Activated CD4-positive, alpha-beta memory T cell treated with anti-CD3 and anti-CD28 coated beads for 36 hours (primary cell): Measurements from ENCODE around the gene COL8A2. TPM values are rescaled to one million over a fixed set of nuclear protein-coding genes. Genes with fewer than 3 reads are reported as not detected.

Experiments used
- CTCF ChIA-PET: fragments of 350-600 bp; sonication (Branson Sonifier 250); formaldehyde crosslinking; loops from one replicate; lab custom pipeline; 2021; ENCODE audit warnings: antibody characterized with exemption, inconsistent platforms; lab: Charles Lee
- POLR2A ChIA-PET: fragments of 350-600 bp; sonication (Branson Sonifier 250); formaldehyde crosslinking; loops from one replicate; lab custom pipeline; 2021; ENCODE audit warnings: antibody characterized with exemption; lab: Charles Lee
- DNase-seq: peaks from one replicate; pipeline ENCODE4 v3.0.0-alpha.2; 2020
- H3K27ac Mint-ChIP-seq: one replicate; pipeline ENCODE4 v1.8.0; 2021; ENCODE audit warnings: mixed read lengths
- H3K27me3 Mint-ChIP-seq: one replicate; pipeline ENCODE4 v1.8.0; 2021; ENCODE audit warnings: mixed read lengths
- H3K36me3 Mint-ChIP-seq: one replicate; pipeline ENCODE4 v1.8.0; 2021; ENCODE audit warnings: mixed read lengths
- H3K4me1 Mint-ChIP-seq: one replicate; pipeline ENCODE4 v1.8.0; 2021; ENCODE audit warnings: low read depth, mixed read lengths
- H3K4me3 Mint-ChIP-seq: one replicate; pipeline ENCODE4 v1.8.0; 2021; ENCODE audit warnings: mild to moderate bottlenecking, mixed read lengths
- H3K9me3 Mint-ChIP-seq: one replicate; pipeline ENCODE4 v1.8.0; 2021; ENCODE audit warnings: mixed read lengths
- intact Hi-C: fragments of 100-400 bp; cut with micrococcal nuclease; formaldehyde crosslinking; loops from one replicate; pipeline ENCODE4 v1.15.1; 2023
- total RNA-seq, 2 experiments: library from RNA; stranded (reverse); gene quantifications; one replicate each; pipeline ENCODE4 v1.2.3, GENCODE V29; 2021

Gene COL8A2
- total RNA-seq, 2 experiments from 2014 or later, result not detected

- peaks cover 70% of the 10 kb centered on the region for H3K4me1 Mint-ChIP-seq
- peak overlapping the region; percentile 92 for H3K27ac Mint-ChIP-seq
- H3K4me3 Mint-ChIP-seq, result peak overlapping the region; percentile 100
- no peaks in the 10 kb centered on the region for H3K27me3 Mint-ChIP-seq
- peak; percentile 90 for DNase-seq
- H3K36me3 Mint-ChIP-seq, result peaks cover 6% of the 10 kb centered on the region
- intact Hi-C loops, result loop anchor here (10.0 kb wide), 1 partner anchor 1324 kb away; the partner anchor contains the start of gene ZC3H12A
- no peaks in the 10 kb centered on the region for H3K9me3 Mint-ChIP-seq
- ChIA-PET CTCF (interaction anchor here (0.6 to 4.0 kb wide), 36 partner anchors 12 to 269 kb away, joined by 3 to 151 read pairs (median 5); partner anchors contain the start of genes ADPRS, AGO1, LSM10 and SH3D21), POLR2A (interaction anchor here (0.7 to 4.0 kb wide), 8 partner anchors 10 to 381 kb away, joined by 3 to 69 read pairs (median 8); partner anchors contain the start of genes CLSPN, SH3D21 and THRAP3)
Measured at GRCh38 chr1:36150296-36151133, 25.5 kb upstream of the COL8A2 start.

- peak overlapping the region; percentile 92 for H3K27ac Mint-ChIP-seq
- peaks cover 67% of the 10 kb centered on the region for H3K4me1 Mint-ChIP-seq
- intact Hi-C loops, result loop anchor here (1.0 to 10.0 kb wide), 9 partner anchors 11 to 1325 kb away; partner anchors contain the start of genes THRAP3 and ZC3H12A
- ChIA-PET CTCF (interaction anchor here (0.6 to 4.0 kb wide), 35 partner anchors 12 to 269 kb away, joined by 3 to 151 read pairs (median 5); partner anchors contain the start of genes ADPRS, AGO1, LSM10 and SH3D21), POLR2A (interaction anchor here (0.7 to 4.0 kb wide), 11 partner anchors 11 to 380 kb away, joined by 3 to 69 read pairs (median 4); partner anchors contain the start of genes CLSPN, EVA1B, SH3D21 and THRAP3)
- H3K9me3 Mint-ChIP-seq, result no peaks in the 10 kb centered on the region
- DNase-seq, result no peak
- H3K36me3 Mint-ChIP-seq, result peaks cover 6% of the 10 kb centered on the region
- peak overlapping the region; percentile 100 for H3K4me3 Mint-ChIP-seq
- H3K27me3 Mint-ChIP-seq, result no peaks in the 10 kb centered on the region
Measured at GRCh38 chr1:36149973-36150295, 24.9 kb upstream of the COL8A2 start.

- intact Hi-C loops, result loop anchor here (1.0 to 5.0 kb wide), 8 partner anchors 12 to 271 kb away; partner anchors contain the start of gene THRAP3
- Mint-ChIP-seq H3K9me3 (no peaks in the 10 kb centered on the region), H3K4me1 (peaks cover 67% of the 10 kb centered on the region), H3K36me3 (peaks cover 6% of the 10 kb centered on the region), H3K4me3 (peak within 1 kb of the TSS; percentile 100), H3K27ac (peak within 1 kb of the TSS; percentile 92), H3K27me3 (no peaks in the 10 kb centered on the region)
- ChIA-PET CTCF (interaction anchor here (0.6 to 4.0 kb wide), 41 partner anchors 11 to 1330 kb away, joined by 3 to 151 read pairs (median 4); partner anchors contain the start of genes ADPRS, AGO1, LSM10 and OSCP1), POLR2A (interaction anchor here (0.7 to 4.0 kb wide), 12 partner anchors 12 to 380 kb away, joined by 3 to 69 read pairs (median 4); partner anchors contain the start of genes CLSPN, EVA1B, SH3D21 and THRAP3)
- peak; percentile 100 for DNase-seq
Measured at GRCh38 chr1:36149237-36149972, 24.4 kb upstream of the COL8A2 start, which contains the start of gene TRAPPC3. Gene TRAPPC3 (minus strand): TSS chr1:36149486. CDS start chr1:36149378, 108 bp downstream.

- H3K4me3 Mint-ChIP-seq, result peak overlapping the region; percentile 100
- DNase-seq, result no peak
- no peaks in the 10 kb centered on the region for H3K9me3 Mint-ChIP-seq
- intact Hi-C loops, result loop anchor here (1.0 to 5.0 kb wide), 8 partner anchors 12 to 272 kb away; partner anchors contain the start of gene THRAP3
- peaks cover 63% of the 10 kb centered on the region for H3K4me1 Mint-ChIP-seq
- ChIA-PET POLR2A (interaction anchor here (0.8 to 4.0 kb wide), 11 partner anchors 12 to 379 kb away, joined by 3 to 69 read pairs (median 4); partner anchors contain the start of genes CLSPN, EVA1B and THRAP3), CTCF (interaction anchor here (0.6 to 4.0 kb wide), 26 partner anchors 10 to 1330 kb away, joined by 3 to 151 read pairs (median 8); partner anchors contain the start of genes OSCP1, SH3D21 and THRAP3)
- peaks cover 6% of the 10 kb centered on the region for H3K36me3 Mint-ChIP-seq
- H3K27ac Mint-ChIP-seq, result peak overlapping the region; percentile 92
- no peaks in the 10 kb centered on the region for H3K27me3 Mint-ChIP-seq
Measured at GRCh38 chr1:36148821-36149236, 23.8 kb upstream of the COL8A2 start.

DNA sequence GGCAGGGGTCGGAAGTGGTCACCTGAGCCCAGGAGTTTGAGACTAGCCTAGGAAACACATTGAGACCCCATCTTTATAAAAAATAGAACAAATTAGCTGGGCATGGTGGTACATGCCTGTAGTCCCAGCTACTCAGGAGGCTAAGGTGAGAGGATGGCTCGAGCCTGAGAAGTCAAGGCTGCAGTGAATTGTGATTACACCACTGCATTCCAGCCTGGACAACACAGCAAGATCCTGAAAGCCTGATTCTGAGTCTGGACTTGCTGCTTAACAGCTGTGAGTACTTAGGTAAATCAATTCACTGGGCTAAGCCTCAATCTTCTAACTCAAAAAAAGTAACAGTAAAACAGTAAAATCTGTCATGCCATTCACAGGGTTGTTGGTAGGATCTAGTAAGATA is 19.4 kb upstream of the COL8A2 start:
- Mint-ChIP-seq H3K4me3 (no peak overlapping the region), H3K27ac (no peak overlapping the region), H3K36me3 (peaks cover 20% of the 10 kb centered on the region), H3K9me3 (no peaks in the 10 kb centered on the region), H3K27me3 (no peaks in the 10 kb centered on the region), H3K4me1 (peaks cover 64% of the 10 kb centered on the region)
- no peak for DNase-seq
- POLR2A ChIA-PET, result interaction anchor here (1.6 kb wide), 1 partner anchor 80 kb away, joined by 4 read pairs; the partner anchor contains the start of gene THRAP3
- intact Hi-C loops, result no loop called here
- CTCF ChIA-PET, result interaction anchor here (0.7 to 3.7 kb wide), 5 partner anchors 9 to 211 kb away, joined by 3 to 15 read pairs (median 4); no protein-coding TSS in a partner anchor

- Mint-ChIP-seq H3K9me3 (no peaks in the 10 kb centered on the region), H3K27ac (peak overlapping the region; percentile 40), H3K4me3 (no peak overlapping the region), H3K4me1 (peaks cover 60% of the 10 kb centered on the region), H3K36me3 (peaks cover 18% of the 10 kb centered on the region), H3K27me3 (no peaks in the 10 kb centered on the region)
- intact Hi-C loops, result no loop called here
- no peak for DNase-seq
- ChIA-PET CTCF (interaction anchor here (1.7 to 3.7 kb wide), 2 partner anchors 44 to 45 kb away, joined by 4 to 15 read pairs; no protein-coding TSS in a partner anchor), POLR2A (no interaction called here)
Measured at GRCh38 chr1:36143424-36143823, 18.4 kb upstream of the COL8A2 start.

- H3K27ac Mint-ChIP-seq, result no peak overlapping the region
- POLR2A ChIA-PET, result no interaction called here
- H3K9me3 Mint-ChIP-seq, result no peaks in the 10 kb centered on the region
- CTCF ChIA-PET, result interaction anchor here (0.6 to 1.7 kb wide), 2 partner anchors 34 to 42 kb away, joined by 4 read pairs; no protein-coding TSS in a partner anchor
- peaks cover 50% of the 10 kb centered on the region for H3K4me1 Mint-ChIP-seq
- peaks cover 23% of the 10 kb centered on the region for H3K36me3 Mint-ChIP-seq
- H3K4me3 Mint-ChIP-seq, result no peak overlapping the region
- intact Hi-C loops, result no loop called here
- no peaks in the 10 kb centered on the region for H3K27me3 Mint-ChIP-seq
- no peak for DNase-seq
Measured at GRCh38 chr1:36142121-36142520, 17.1 kb upstream of the COL8A2 start.

DNA sequence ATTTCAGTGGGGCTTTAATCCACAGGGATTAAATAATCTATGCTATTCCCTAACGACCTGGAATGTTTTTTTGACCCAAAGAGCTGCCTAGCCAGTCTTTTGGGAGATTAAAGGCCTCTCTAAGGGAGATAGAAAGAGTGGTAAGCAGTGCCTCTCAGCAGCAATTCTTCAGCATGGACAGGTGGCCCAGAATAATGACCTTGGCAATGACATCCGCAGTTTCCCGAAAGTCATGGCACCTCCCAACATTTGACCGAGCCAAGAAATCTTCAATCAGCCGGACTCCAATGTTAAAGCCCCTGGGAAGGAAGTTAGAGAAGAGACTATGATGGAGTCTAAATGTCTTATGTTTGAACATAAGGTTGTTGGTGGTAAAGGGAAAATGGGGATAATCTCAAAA is 14.5 kb upstream of the COL8A2 start:
- Mint-ChIP-seq H3K36me3 (peaks cover 22% of the 10 kb centered on the region), H3K4me3 (no peak overlapping the region), H3K27ac (peak overlapping the region; percentile 72), H3K27me3 (no peaks in the 10 kb centered on the region), H3K4me1 (peaks cover 40% of the 10 kb centered on the region), H3K9me3 (no peaks in the 10 kb centered on the region)
- intact Hi-C loops, result no loop called here
- POLR2A ChIA-PET, result no interaction called here
- DNase-seq, result no peak
- CTCF ChIA-PET, result interaction anchor here (1.1 to 2.5 kb wide), 2 partner anchors 9 to 49 kb away, joined by 6 to 7 read pairs; partner anchors contain the start of gene TRAPPC3

DNA sequence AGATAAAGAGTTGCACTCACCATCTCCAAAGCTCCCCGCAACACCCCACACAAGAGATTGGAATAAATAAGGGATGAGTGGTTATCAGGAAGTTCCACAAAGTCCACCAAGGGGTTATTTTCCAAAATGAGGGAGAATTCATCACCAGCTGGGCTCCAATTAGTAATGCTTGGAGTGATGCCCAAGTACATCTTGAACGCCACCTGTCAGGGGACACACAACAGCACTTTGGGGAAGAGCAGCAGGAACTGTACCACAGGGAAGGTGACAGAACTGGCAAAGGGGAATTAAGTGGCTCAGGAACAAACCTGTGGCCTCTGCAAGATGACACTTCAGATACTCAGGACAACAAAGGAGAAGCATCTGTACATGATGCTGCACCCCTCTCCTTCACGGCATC is 12.8 kb upstream of the COL8A2 start:
- H3K9me3 Mint-ChIP-seq, result no peaks in the 10 kb centered on the region
- H3K36me3 Mint-ChIP-seq, result peaks cover 20% of the 10 kb centered on the region
- H3K27ac Mint-ChIP-seq, result peak overlapping the region; percentile 3
- DNase-seq, result no peak
- intact Hi-C loops, result no loop called here
- ChIA-PET POLR2A (no interaction called here), CTCF (interaction anchor here (2.5 kb wide), 1 partner anchor 11 kb away, joined by 7 read pairs; the partner anchor contains the start of gene TRAPPC3)
- H3K27me3 Mint-ChIP-seq, result no peaks in the 10 kb centered on the region
- H3K4me3 Mint-ChIP-seq, result no peak overlapping the region
- H3K4me1 Mint-ChIP-seq, result peaks cover 28% of the 10 kb centered on the region

- Mint-ChIP-seq H3K9me3 (no peaks in the 10 kb centered on the region), H3K4me1 (peaks cover 26% of the 10 kb centered on the region), H3K4me3 (no peak overlapping the region), H3K27ac (no peak overlapping the region), H3K36me3 (peaks cover 20% of the 10 kb centered on the region), H3K27me3 (no peaks in the 10 kb centered on the region)
- POLR2A ChIA-PET, result no interaction called here
- DNase-seq, result no peak
- CTCF ChIA-PET, result interaction anchor here (1.1 kb wide), 1 partner anchor 149 kb away, joined by 5 read pairs; no protein-coding TSS in a partner anchor
- intact Hi-C loops, result no loop called here
Measured at GRCh38 chr1:36137226-36137625, 12.2 kb upstream of the COL8A2 start.

GRCh38 chr1:36136535-36136934 is 11.5 kb upstream of the COL8A2 start:
- Mint-ChIP-seq H3K9me3 (no peaks in the 10 kb centered on the region), H3K27me3 (no peaks in the 10 kb centered on the region), H3K36me3 (peaks cover 18% of the 10 kb centered on the region), H3K4me3 (no peak overlapping the region), H3K27ac (peak overlapping the region; percentile 60), H3K4me1 (peaks cover 21% of the 10 kb centered on the region)
- intact Hi-C loops, result no loop called here
- CTCF ChIA-PET, result interaction anchor here (1.1 to 2.4 kb wide), 4 partner anchors 8 to 232 kb away, joined by 5 to 19 read pairs (median 11); no protein-coding TSS in a partner anchor
- POLR2A ChIA-PET, result no interaction called here
- DNase-seq, result no peak
